Stimulated activated CD8-positive, alpha-beta memory T cell treated with anti-CD3 and anti-CD28 coated beads, Interleukin-7, amount 100 ng/mL, for 1 hour (primary cell): ENCODE measurements around the gene DCAF8.

ENCODE experiments used
- DNase-seq, 2 donors: peaks; one replicate each; pipeline ENCODE4 v3.0.0-alpha.2; 2020; ENCODE audit warnings: low read depth in 2 of 2

DCAF8 gene

GRCh38 chr1:160171354-160171753, 91.0 kb downstream of the DCAF8 start:
- no peak for DNase-seq

DNA sequence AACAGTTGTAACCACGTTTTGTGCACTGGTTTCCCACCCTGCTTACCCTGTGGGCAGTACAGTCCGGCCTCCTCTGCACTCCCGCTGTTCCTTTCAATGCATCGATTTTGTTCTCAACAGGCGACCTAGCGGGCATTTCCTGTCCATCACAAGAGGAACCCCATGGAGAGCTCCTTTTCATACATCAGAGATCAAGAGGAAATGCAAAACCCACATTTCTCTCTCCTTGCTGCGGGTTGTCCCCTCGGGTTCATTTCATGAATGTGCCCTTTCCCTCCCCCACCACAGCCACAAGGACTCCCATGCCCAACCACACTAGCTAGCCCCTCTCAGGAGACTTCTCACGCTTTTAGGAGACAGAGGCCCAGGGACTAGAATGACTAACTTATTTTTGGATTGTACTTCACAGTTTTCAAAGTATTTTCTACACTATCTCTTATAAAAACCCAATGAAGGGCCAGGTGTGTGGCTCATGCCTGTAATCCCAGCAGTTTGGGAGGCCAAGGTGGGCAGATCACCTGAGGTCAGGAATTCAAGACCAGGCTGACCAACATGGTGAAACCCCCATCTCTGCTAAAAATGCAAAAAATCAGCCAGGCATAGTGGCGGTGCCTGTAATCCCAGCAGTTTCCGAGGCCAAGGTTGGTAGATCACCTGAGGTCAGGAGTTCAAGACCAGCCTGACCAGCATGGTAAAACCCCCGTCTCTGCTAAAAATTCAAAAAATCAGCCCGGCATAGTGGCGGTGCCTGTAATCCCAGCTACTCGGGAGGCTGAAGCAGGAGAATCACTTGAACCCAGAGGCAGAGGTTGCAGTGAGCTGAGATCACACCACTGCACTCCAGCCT, 92.6 kb downstream of the DCAF8 start:
- DNase-seq = no peak

- DNase-seq = no peak
These were observed 93.6 kb downstream of the DCAF8 start for GRCh38 chr1:160168609-160169369.

- DNase-seq = no peak
These were observed 94.3 kb downstream of the DCAF8 start for GRCh38 chr1:160168016-160168415.

DNA sequence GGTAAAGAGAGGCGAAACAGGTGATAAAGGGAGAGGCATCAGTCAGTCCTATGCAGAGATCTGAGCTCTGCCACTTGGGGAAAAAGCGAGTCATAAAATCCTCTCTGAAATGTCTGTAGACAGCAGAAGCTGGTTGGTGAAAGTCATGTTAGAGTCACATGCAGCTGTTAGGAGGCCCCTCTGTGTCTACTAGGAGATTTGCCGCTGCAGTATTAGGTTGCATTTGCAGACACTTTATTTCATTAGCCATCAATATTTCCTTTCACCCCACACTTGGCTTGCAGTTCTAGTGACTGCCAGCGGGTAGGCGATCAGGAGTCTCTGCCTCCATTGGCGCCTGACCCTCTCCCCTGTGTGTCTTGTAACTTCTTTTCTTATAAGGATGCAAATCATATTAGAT, 94.8 kb downstream of the DCAF8 start:
- no peak for DNase-seq

DNA sequence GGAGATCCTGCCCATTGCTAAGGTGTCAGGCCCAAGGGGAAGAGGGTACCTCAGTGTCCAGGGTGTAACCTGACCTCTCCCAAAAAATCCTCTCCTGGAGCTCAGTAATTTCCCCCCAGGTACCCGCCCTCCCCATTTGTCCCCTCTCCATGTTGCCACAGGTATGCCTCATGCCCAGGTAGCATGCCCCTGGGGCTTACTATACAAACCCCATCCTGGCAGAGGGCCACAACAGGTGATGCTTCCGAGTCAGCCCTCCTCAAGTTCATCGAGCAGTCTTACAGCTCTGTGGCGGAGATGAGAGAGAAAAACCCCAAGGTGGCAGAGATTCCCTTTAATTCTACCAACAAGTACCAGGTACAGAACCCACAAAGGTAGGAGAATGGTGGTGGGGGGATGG, 95.3 kb downstream of the DCAF8 start:
- DNase-seq = no peak

GRCh38 chr1:160166166-160166868, 96.0 kb downstream of the DCAF8 start:
- no peak for DNase-seq
